ENCODE data around the gene TAOK3. TPM values are rescaled to one million over a fixed set of nuclear protein-coding genes. Genes with fewer than 3 reads are reported as not detected.

The TAOK3 gene
- total and polyA plus RNA-seq, 2 of the 8 experiments (the other 6 are each of a cell fraction or from before 2014, with no cell fraction given), result 5.2 to 9.3 TPM

GRCh38 chr12:118377884-118378470, 5.3 kb upstream of the TAOK3 start:
- CTCF ChIA-PET (ENCODE audit: partially characterized antibody), result interaction anchor here (0.6 to 7.4 kb wide), 34 partner anchors 10 to 776 kb away, joined by 3 to 120 read pairs (median 4); no protein-coding TSS in a partner anchor
- Histone ChIP-seq H2AFZ (ENCODE audit: low read length) (no peak overlapping the region), H3K14ac (ENCODE audit: insufficient read length) (no peak overlapping the region), H3K27ac (ENCODE audit: low read depth, low read length) (no peak overlapping the region), H3K9ac (replicated peaks in 1 of 4; ENCODE audit: extremely low read depth in 1 of 4, low read depth in 3 of 4, low read length in 3 of 4) (peak overlapping the region in 1 of 4 experiments; percentile 9; a peak in 1 of 7 replicates), H4K91ac (replicated peaks; ENCODE audit: insufficient read length, low read length) (no peak overlapping the region), H4K5ac (ENCODE audit: insufficient read length, low read depth, low read length) (no peak overlapping the region), H3K27me3 (replicated peaks in 1 of 4; ENCODE audit: control insufficient read depth in 3 of 4, extremely low read depth in 1 of 4, insufficient read depth in 3 of 4, low read length in 3 of 4) (no peaks in the 10 kb centered on the region), H3K9me3 (ENCODE audit: insufficient read depth in 2 of 2, low read depth in 1 of 2, low read length in 1 of 2) (no peaks in the 10 kb centered on the region), H2BK120ac (replicated peaks; ENCODE audit: low read depth, low read length) (no peak overlapping the region), H3K18ac (ENCODE audit: extremely low read depth, low read length) (no peak overlapping the region), H2BK12ac (ENCODE audit: low read depth, low read length) (no peak overlapping the region), H3K79me2 (ENCODE audit: control insufficient read depth in 1 of 2, insufficient read depth in 2 of 2, low read length in 2 of 2) (peaks cover 3 to 36% of the 10 kb centered on the region in 2 experiments), H2AK5ac (ENCODE audit: low read depth, low read length) (no peak overlapping the region), H3K56ac (replicated peaks; ENCODE audit: insufficient read length, low read depth, low read length) (no peak overlapping the region), H3K23ac (ENCODE audit: insufficient read length) (no peak overlapping the region), H3K4me1 (replicated peaks in 1 of 4; ENCODE audit: control insufficient read depth in 3 of 4, insufficient read depth in 4 of 4, low read length in 3 of 4) (peaks cover 2 to 9% (median 5%) of the 10 kb centered on the region in 4 experiments; a peak in 6 of 7 replicates), H4K8ac (ENCODE audit: extremely low read depth, insufficient read depth, low read length) (no peak overlapping the region), H3K23me2 (ENCODE audit: low read depth, low read length) (peaks cover 12% of the 10 kb centered on the region), H4K20me1 (replicated peaks in 1 of 2; ENCODE audit: control insufficient read depth in 1 of 2, insufficient read depth in 2 of 2, low read length in 2 of 2) (peaks cover 4 to 12% of the 10 kb centered on the region in 2 experiments), H2BK20ac (ENCODE audit: low read length) (no peak overlapping the region), H3K4me2 (ENCODE audit: insufficient read depth in 1 of 2, low read depth in 2 of 2, low read length in 2 of 2) (peak overlapping the region; percentile 43 to 93), H2BK15ac (ENCODE audit: low read length) (no peak overlapping the region), H2BK5ac (ENCODE audit: low read depth, low read length) (0 out of 2 replicates have a peak overlapping the region, but pooled peaks have one; percentile 18), H3K4ac (replicated peaks; ENCODE audit: insufficient read length, low read depth, low read length) (no peak overlapping the region), H3K36me3 (ENCODE audit: control insufficient read depth in 2 of 4, insufficient read depth in 4 of 4, low read length in 3 of 4) (peaks cover 8 to 24% (median 11%) of the 10 kb centered on the region in 4 experiments; a peak in 6 of 8 replicates), H3K4me3 (ENCODE audit: extremely low read depth in 1 of 4, insufficient read depth in 2 of 4, low read depth in 3 of 4, low read length in 4 of 4) (peak overlapping the region; percentile 65 to 90 (median 68); a peak in 7 of 8 replicates), H3K79me1 (ENCODE audit: low read depth, low read length) (peaks cover 7% of the 10 kb centered on the region; the same call in 1 of the 2 replicates)
- WGBS, 2 experiments (ENCODE audit: extremely low coverage in 1 of 2, insufficient coverage in 1 of 2, insufficient read length in 1 of 2, insufficient replicate concordance in 2 of 2, low coverage in 1 of 2, low lambda C conversion rate in 2 of 2, missing lambda C conversion rate in 1 of 2), result 38% methylated on average over 8 of the region's 8 CpGs; no CpG with 5 or more reads in 1 of the 2 experiments
- POLR2A ChIA-PET (ENCODE audit: partially characterized antibody), result interaction anchor here (0.6 to 1.6 kb wide), 6 partner anchors 10 to 316 kb away, joined by 3 to 4 read pairs (median 3); no protein-coding TSS in a partner anchor
- FAIRE-seq, result peak; percentile 77
- DNase-seq (ENCODE audit: low read depth in 1 of 2, low spot score in 2 of 2), result peak in 1 of 2 experiments; percentile 86
